GM12865 (cell line): ENCODE measurements around the gene RIIAD1.
"Not testable (repeated sequence)": the region's sequence is repeated elsewhere in the genome, so short reads cannot be mapped to it uniquely, and the experiment has no call there.

Source experiments
- DNase-seq: peaks from one replicate; pipeline ENCODE4 v3.0.0; 2010; ENCODE audit warnings: low read depth
- H3K4me3 ChIP-seq: 2 replicates; pipeline ENCODE4 v1.5.1; 2011; ENCODE audit warnings: mild to moderate bottlenecking, low read depth, low read length, control low read depth
- CTCF ChIP-seq: IDR thresholded peaks from 2 replicates; pipeline ENCODE4 v1.5.1; 2011; ENCODE audit warnings: low read length, control low read depth, low read depth, inconsistent platforms; ENCODE audit not compliant: insufficient read depth; ENCODE audit errors: missing control alignments

The RIIAD1 gene

GRCh38 chr1:151720974-151721787, at the start of gene RIIAD1:
Gene RIIAD1, plus strand, starts transcription at chr1:151721522. Its CDS starts 15 bp downstream, at chr1:151721537.
- peak; percentile 61 for DNase-seq
- H3K4me3 ChIP-seq: peak within 1 kb of the TSS; percentile 35
- TF ChIP-seq CTCF: no peak

GRCh38 chr1:151673407-151673806, 47.9 kb upstream of the RIIAD1 start:
- H3K4me3 ChIP-seq: no peak overlapping the region
- TF ChIP-seq CTCF: no peak
- no peak for DNase-seq

GRCh38 chr1:151680391-151680790, 40.9 kb upstream of the RIIAD1 start:
- no peak overlapping the region for H3K4me3 ChIP-seq
- TF ChIP-seq CTCF: no peak
- DNase-seq: peak; percentile 21

- TF ChIP-seq CTCF: no peak
- H3K4me3 ChIP-seq: no peak overlapping the region
- DNase-seq: peak; percentile 46
Measured at GRCh38 chr1:151680826-151681225, 40.5 kb upstream of the RIIAD1 start.

GRCh38 chr1:151681923-151682322, 39.4 kb upstream of the RIIAD1 start:
- TF ChIP-seq CTCF: no peak
- no peak for DNase-seq

GRCh38 chr1:151682901-151683300, 38.4 kb upstream of the RIIAD1 start:
- H3K4me3 ChIP-seq, DNase-seq: not testable (repeated sequence)

More at GRCh38 chr1:151681923-151682322, 39.4 kb upstream of the RIIAD1 start:
- no peak overlapping the region for H3K4me3 ChIP-seq

GRCh38 chr1:151684128-151684527, 37.2 kb upstream of the RIIAD1 start:
- TF ChIP-seq CTCF: no peak

More at GRCh38 chr1:151684128-151684527, 37.2 kb upstream of the RIIAD1 start:
- DNase-seq: no peak
- no peak overlapping the region for H3K4me3 ChIP-seq
